ENCODE data around the gene PACSIN2.

Gene PACSIN2

DNA sequence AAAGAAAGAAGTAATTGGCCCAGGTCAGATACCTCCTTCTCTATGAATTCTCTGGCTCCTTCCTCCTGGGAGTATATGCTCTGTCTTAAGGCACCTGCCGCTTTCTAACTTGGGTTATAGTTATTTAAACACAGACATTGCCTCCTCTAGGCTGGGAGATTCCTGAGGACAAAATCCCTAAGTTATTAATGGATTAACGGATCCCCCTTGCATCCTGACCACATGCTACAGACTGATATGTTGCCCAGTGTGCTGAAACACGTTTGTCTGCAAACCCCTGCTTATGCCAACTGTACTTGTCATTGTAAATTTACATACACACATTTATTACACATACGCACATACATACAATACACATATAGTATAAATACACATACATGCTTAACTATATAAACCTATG is 35.3 kb downstream of the PACSIN2 start:
- no peaks in the 10 kb centered on the region for H3F3A ChIP-seq (ENCODE audit: insufficient read depth, low read length)
- no peaks in the 10 kb centered on the region for H3K9me2 ChIP-seq (replicated peaks; ENCODE audit: insufficient read depth, low read length)
- H3K9me3 ChIP-seq (replicated peaks; ENCODE audit: insufficient read depth, low read length): no peaks in the 10 kb centered on the region
- H3K4me1 ChIP-seq (ENCODE audit: low read length): no peaks in the 10 kb centered on the region
- 0 out of 2 replicates have a peak, but pooled peaks cover 6% of the 10 kb centered on the region for H3K79me2 ChIP-seq (ENCODE audit: low read length)
- H3K27ac ChIP-seq (ENCODE audit: low read length): no peak overlapping the region
- TF ChIP-seq, protein P1, sequence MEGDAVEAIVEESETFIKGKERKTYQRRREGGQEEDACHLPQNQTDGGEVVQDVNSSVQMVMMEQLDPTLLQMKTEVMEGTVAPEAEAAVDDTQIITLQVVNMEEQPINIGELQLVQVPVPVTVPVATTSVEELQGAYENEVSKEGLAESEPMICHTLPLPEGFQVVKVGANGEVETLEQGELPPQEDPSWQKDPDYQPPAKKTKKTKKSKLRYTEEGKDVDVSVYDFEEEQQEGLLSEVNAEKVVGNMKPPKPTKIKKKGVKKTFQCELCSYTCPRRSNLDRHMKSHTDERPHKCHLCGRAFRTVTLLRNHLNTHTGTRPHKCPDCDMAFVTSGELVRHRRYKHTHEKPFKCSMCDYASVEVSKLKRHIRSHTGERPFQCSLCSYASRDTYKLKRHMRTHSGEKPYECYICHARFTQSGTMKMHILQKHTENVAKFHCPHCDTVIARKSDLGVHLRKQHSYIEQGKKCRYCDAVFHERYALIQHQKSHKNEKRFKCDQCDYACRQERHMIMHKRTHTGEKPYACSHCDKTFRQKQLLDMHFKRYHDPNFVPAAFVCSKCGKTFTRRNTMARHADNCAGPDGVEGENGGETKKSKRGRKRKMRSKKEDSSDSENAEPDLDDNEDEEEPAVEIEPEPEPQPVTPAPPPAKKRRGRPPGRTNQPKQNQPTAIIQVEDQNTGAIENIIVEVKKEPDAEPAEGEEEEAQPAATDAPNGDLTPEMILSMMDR (IDR thresholded peaks at IDR 0.05; ENCODE audit: low read length): no peak
- TF ChIP-seq EZH2phosphoT487 (IDR thresholded peaks at IDR 0.05; ENCODE audit: low read length) (no peak), EZH2 (optimal IDR thresholded peaks at IDR 0.05; ENCODE audit: low read depth, low read length) (no peak)
- DNase-seq: no peak
- no peak overlapping the region for H3K4me3 ChIP-seq (ENCODE audit: low read length)
- no peak overlapping the region for H2AFZ ChIP-seq (ENCODE audit: low read length)
- no peak overlapping the region for H3K4me2 ChIP-seq (ENCODE audit: low read depth, low read length)
- H3K36me3 ChIP-seq (replicated peaks; ENCODE audit: insufficient read depth, low read length): no peaks in the 10 kb centered on the region
- no peak overlapping the region for H3K9ac ChIP-seq (ENCODE audit: low read length)
- H3K27me3 ChIP-seq (replicated peaks; ENCODE audit: insufficient read depth, low read length): no peaks in the 10 kb centered on the region
- H4K20me1 ChIP-seq (ENCODE audit: insufficient read depth, low read length): no peaks in the 10 kb centered on the region

DNA sequence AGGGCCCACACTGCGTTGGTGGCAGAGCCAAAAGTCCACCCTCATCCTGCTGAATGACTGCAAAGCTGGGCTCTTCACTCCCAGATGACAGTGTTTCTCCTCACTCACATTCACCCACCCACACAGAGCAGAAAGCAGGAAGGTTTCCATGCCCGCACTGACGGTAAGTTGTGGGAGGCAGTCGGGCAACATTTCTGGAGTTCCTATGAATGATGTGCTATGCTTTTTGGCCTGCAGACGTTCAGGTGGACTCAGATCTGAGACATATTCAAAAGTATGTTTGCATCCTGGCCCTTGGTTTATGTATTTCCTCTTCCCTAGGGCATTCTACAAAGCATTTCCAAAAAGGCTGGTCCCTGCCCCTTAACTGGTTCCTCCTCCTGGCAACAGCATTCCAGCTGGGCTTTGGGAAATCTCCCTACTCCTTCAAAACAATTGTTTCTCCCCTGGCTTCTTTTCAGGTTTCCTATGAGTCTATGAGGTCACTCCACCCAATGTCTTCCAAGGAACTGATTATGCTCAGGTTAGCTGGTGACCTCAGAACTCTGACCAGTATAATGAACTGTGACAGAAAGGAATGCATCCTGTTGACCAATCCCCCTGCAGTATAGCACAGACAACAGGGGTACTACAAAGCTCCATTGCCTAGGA is 36.4 kb downstream of the PACSIN2 start:
- H3K79me2 ChIP-seq (ENCODE audit: low read length): 0 out of 2 replicates have a peak, but pooled peaks cover 10% of the 10 kb centered on the region
- H2AFZ ChIP-seq (ENCODE audit: low read length): no peak overlapping the region
- no peak overlapping the region for H3K4me2 ChIP-seq (ENCODE audit: low read depth, low read length)
- H3K4me1 ChIP-seq (ENCODE audit: low read length): no peaks in the 10 kb centered on the region
- H3K27ac ChIP-seq (ENCODE audit: low read length): no peak overlapping the region
- no peak overlapping the region for H3K9ac ChIP-seq (ENCODE audit: low read length)
- no peaks in the 10 kb centered on the region for H3K9me3 ChIP-seq (replicated peaks; ENCODE audit: insufficient read depth, low read length)
- no peaks in the 10 kb centered on the region for H4K20me1 ChIP-seq (ENCODE audit: insufficient read depth, low read length)
- TF ChIP-seq, protein P1 (IDR thresholded peaks at IDR 0.05; ENCODE audit: low read length): no peak
- TF ChIP-seq EZH2 (optimal IDR thresholded peaks at IDR 0.05; ENCODE audit: low read depth, low read length) (no peak), EZH2phosphoT487 (IDR thresholded peaks at IDR 0.05; ENCODE audit: low read length) (no peak)
- no peaks in the 10 kb centered on the region for H3F3A ChIP-seq (ENCODE audit: insufficient read depth, low read length)
- no peaks in the 10 kb centered on the region for H3K27me3 ChIP-seq (replicated peaks; ENCODE audit: insufficient read depth, low read length)
- H3K9me2 ChIP-seq (replicated peaks; ENCODE audit: insufficient read depth, low read length): no peaks in the 10 kb centered on the region
- no peak overlapping the region for H3K4me3 ChIP-seq (ENCODE audit: low read length)
- H3K36me3 ChIP-seq (replicated peaks; ENCODE audit: insufficient read depth, low read length): no peaks in the 10 kb centered on the region
- DNase-seq: no peak

DNA sequence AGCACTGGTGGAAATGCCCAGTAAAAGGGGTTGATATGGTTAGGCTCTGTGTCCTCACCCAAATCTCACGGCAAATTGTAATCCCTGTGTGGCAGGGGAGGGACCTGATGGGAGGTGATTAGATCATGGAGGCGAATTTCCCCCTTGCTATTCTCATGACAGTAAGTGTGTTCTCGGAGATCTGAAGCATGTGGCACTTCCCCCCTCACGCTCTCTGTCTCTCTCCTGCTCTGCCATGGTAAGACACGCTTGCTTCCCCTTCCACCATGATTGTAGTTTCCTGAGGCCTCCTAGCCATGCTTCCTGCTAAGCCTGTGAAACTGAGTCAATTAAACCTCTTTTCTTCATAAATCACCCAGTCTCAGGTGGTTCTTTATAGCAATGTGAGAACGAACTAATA is 37.4 kb downstream of the PACSIN2 start:
- no peak overlapping the region for H3K4me2 ChIP-seq (ENCODE audit: low read depth, low read length)
- no peak overlapping the region for H3K9ac ChIP-seq (ENCODE audit: low read length)

More for the DNA sequence above, 37.4 kb downstream of the PACSIN2 start:
- DNase-seq: no peak
- Histone ChIP-seq H3K36me3 (replicated peaks; ENCODE audit: insufficient read depth, low read length) (no peaks in the 10 kb centered on the region), H3K9me2 (replicated peaks; ENCODE audit: insufficient read depth, low read length) (no peaks in the 10 kb centered on the region), H2AFZ (ENCODE audit: low read length) (no peak overlapping the region), H3K79me2 (ENCODE audit: low read length) (0 out of 2 replicates have a peak, but pooled peaks cover 10% of the 10 kb centered on the region), H3K4me3 (ENCODE audit: low read length) (no peak overlapping the region), H3K4me1 (ENCODE audit: low read length) (no peaks in the 10 kb centered on the region), H3K9me3 (replicated peaks; ENCODE audit: insufficient read depth, low read length) (no peaks in the 10 kb centered on the region), H3F3A (ENCODE audit: insufficient read depth, low read length) (no peaks in the 10 kb centered on the region), H3K27me3 (replicated peaks; ENCODE audit: insufficient read depth, low read length) (no peaks in the 10 kb centered on the region), H3K27ac (ENCODE audit: low read length) (no peak overlapping the region), H4K20me1 (ENCODE audit: insufficient read depth, low read length) (no peaks in the 10 kb centered on the region)
- TF ChIP-seq EZH2 (optimal IDR thresholded peaks at IDR 0.05; ENCODE audit: low read depth, low read length) (no peak), EZH2phosphoT487 (IDR thresholded peaks at IDR 0.05; ENCODE audit: low read length) (no peak)
- TF ChIP-seq, protein P1 (IDR thresholded peaks at IDR 0.05; ENCODE audit: low read length): no peak

Data from MM.1S (cell line).